Measurements from ENCODE around the gene SHF.
A peak's percentile ranks its signal among the peaks of the same experiment; 100 is the strongest.

Gene SHF

DNA sequence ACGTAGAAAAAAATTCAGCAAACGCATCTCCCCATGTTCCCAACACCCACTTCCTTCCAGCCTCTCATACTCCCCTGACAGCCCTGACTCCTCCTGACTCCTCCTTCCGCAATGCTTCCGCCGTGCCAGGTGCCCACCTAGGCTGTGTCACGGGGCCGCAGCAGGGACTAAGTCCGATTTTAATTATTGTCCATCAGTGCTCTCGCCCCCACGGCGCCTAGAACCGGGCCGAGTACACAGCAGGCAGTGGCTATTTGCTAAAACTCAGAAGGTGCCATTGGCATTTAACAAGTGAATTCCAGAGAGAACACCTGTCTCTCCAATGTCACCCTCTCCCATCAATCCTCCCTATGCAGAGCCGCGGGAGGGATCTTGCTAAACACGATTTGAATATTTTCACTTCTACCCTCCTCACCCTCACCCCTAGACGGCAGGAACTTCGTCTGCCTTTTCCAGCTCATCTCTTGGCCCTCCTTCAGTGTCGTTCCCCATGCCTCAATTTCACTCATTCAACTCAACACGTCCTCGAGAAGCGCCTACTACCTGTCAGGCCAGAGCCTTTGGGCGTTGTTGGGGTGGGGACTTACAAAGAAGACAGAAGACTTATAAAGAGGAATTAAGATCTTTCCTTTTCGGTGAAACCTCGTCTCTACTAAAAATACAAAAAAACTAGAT lies 11.5 kb upstream of the SHF start:
- peak; percentile 57 for DNase-seq

GRCh38 chr15:45198337-45199135 lies 10.8 kb upstream of the SHF start:
- peak; percentile 98 for DNase-seq

- DNase-seq = peak; percentile 27
Observed at GRCh38 chr15:45197512-45197911, 9.7 kb upstream of the SHF start.

GRCh38 chr15:45187578-45187893 lies 230 bp downstream of the SHF start:
- DNase-seq = no peak

DNA sequence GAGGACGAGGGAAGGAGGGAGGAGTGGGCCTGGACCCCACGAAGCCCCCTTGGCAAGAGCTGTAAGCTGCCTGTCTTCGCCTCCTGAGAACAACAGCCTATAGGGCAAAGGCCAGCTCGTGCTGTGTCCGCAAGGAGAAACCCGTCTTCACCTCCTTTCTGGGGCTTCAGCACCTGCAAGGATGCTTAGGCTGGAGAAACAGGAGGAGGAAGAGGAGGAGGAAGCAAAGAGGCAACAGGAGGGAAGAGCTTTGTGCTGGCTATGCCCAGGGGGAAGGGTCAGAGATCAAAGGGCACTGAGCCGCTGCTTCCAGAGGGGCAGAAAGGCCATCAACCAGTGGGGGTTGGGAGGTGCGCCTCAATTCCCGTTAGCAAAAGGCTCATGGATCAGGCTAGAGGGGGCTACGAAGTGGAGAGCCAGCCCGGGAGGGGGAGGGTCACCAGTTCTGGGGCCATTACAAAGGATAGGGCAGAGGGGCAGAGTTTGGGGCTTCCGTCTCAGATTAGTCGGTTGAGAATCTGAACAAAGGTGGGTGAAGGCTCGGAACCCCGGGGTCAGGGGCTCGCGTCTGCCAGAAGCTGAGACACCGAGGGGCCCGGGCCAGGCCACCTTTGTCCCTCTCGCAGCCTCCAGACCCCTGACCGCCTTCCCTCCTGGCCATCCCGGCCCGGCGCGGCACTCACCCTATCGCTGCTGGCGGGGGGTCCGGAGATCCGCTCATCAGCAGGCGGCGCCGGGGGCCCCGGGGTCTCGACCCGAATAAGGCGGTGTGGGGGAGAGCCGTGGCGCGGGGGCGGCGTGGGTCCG lies 792 bp downstream of the SHF start:
- DNase-seq = no peak

GRCh38 chr15:45185903-45186770 lies 1.6 kb downstream of the SHF start:
- DNase-seq = no peak

- no peak for DNase-seq
Observed at GRCh38 chr15:45185069-45185779, 2.5 kb downstream of the SHF start.

DNA sequence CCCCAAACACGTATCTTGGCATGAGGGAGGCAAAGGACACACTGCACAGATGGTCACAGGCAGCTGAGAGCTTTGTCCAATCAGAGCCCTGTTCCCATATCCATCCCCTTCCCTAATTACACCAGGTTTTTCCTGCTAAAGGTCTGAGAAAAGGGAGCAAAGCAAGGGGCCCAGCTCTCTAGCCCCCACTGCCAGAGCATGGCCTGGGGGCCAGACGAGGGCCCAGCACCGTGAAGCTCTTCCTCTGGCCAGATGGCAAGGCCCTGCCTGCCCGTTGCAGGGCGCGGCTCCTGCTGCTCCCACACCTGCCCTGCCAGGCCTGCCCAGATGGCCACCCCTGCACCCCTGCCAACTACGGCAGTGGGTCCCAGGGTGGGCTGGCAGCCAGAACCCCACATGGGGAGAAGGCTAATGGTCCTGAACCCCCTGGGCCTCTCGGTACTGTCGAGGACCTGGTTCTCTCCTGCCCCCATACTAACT lies 3.2 kb downstream of the SHF start:
- no peak for DNase-seq

- DNase-seq = no peak
Observed at GRCh38 chr15:45183511-45183910, 4.3 kb downstream of the SHF start.

GRCh38 chr15:45182996-45183395 lies 4.8 kb downstream of the SHF start:
- no peak for DNase-seq

GRCh38 chr15:45181491-45182285 lies 6.1 kb downstream of the SHF start:
- peak; percentile 27 for DNase-seq

DNA sequence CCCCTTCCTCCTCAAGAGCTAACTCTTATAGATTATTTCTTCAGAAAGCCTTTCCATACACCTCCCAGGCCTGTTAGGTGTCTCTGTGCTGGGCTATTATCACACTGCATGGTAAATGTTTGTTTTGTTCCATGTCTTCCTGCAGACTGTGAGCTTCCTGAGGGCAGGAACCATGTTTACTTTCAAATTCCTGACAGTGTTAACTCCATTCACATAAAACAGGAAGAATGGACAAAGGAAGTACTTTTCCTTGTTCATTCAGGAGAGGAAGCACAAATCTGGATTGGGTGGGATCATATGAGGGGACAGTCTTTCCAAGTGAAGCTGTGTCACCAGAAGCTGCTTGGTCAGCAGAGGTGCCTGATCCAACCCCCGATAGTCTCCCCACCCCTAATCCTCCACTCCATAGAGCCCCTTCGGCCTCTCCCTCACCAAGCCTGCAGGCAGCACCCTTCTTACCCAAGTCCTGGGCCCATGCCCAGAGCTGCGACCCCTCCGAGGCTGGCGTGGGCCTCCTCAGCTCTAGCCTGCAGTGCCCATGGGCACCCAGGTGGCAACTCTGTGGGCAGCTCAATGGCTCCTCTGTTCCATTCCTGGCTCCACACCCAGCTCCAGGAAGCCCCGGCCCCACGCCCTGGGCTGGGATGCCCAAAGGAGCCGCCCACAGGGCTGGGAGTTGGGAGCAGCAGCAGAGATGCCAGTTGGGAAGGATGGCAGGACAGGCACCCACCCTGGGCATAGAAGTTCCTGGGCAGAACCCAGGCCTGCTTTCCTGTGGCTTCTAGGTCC lies 6.9 kb downstream of the SHF start:
- no peak for DNase-seq

DNA sequence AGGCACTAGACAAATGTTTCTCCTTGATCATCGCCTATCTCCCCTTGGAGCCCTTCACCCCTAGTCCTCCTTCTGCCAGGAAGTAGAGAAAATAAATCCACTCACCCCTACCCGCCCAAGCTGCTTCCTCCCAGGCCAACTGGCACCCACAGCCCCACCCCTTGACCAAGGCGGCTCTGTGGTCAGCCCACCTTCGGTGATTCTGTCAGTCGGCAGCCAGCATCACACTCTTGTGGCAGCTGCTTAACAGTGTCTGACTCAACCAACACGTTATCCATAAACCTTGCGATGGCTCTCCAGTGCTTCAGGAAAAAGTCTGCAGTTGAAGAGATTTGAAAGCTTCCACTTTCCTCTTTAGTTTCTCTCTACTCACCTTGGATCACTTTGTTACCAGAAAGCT lies 7.6 kb downstream of the SHF start:
- peak; percentile 41 for DNase-seq

DNA sequence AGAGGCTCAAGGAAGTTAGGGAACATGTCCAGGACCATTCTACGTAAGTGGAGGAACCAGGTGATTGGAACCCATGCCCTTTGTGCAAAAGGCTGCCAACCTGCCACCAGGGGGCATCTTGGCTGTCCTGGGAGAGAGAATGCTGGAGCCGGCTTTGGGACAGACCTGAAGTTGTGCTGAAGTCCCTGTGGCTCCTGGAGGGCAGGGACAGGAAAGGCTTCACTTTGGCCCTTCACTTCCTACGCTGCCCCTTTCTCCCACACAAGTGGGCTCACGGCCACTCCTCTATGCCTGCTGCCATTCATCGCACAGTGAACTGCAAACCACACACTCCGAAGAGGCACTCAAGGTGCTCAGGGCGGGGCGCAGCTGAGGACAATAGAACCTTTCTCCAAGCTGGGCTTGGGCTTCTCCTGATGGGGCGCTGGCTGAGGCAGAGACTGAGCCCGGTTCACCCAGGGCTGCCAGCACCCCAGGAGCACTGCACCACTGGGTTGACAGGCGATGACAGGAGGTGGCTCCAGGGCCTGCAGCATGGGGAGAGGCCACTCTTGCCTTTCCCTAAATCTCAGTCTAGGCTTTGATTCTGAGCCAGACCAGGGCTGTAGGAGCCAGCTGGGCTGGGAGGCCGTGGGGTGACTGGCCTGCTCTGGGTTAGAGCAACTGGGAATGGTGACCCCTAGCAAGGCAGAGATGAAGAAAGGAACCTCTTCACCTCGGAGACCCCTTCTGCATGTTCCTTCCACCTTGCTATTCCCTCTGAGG lies 8.4 kb downstream of the SHF start:
- DNase-seq = peak; percentile 62

- no peak for DNase-seq
Observed at GRCh38 chr15:45177285-45177684, 10.5 kb downstream of the SHF start.

GRCh38 chr15:45174577-45174976 lies 13.2 kb downstream of the SHF start:
- no peak for DNase-seq

DNA sequence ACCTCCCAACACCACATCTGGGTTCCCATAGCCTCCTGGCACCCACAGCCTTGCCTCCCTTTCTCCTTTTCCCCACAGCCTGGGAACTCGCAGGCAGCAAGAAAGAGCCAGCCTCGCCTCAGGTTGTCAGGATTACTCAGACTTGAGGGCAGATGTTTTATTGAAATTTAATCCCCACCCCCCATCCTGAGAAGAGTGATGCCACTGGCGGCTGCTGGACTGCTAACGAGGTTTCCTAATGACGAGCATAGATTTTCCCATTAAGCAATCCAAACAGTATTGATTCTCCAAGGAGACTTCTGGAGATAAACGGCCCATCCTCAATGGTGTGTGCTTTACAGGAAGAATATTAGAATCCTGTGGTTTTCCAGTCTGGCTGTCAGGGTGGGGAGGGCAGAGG lies 13.7 kb downstream of the SHF start:
- DNase-seq = no peak

DNA sequence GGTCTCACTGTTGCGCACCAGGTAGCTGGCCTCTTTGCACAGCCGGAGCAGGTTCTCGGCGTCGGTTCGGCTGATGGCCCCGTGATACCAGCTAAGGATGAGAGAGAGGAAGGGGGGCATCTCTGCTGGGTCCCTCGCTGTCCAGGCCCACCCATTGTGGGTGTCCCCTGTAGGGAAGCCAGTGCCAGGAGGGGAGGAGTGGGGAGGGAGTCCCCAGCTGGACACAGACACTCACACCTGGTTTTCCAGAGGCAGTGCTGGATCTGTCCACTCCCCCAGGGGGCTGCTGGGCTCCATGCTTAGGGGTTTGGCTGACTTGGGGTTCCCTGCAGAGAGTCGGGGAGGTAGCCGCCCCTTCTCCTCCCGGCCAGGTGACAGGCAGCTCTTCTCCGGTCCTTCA lies 15.9 kb downstream of the SHF start:
- no peak for DNase-seq
